Endothelial cell of umbilical vein (primary cell): ENCODE measurements around the gene PACS1. TPM values are rescaled to one million over a fixed set of nuclear protein-coding genes. Genes with fewer than 3 reads are reported as not detected.

Experiments used
- BruUV-seq: library from RNA; stranded (reverse); fragments of 400-500 nt; replicated peaks from 2 replicates; lab custom pipeline; 2021; lab: Mats Ljungman, UMichigan
- CTCF ChIA-PET: fragments of 300-600, 350-600 bp; sonication (Branson Sonifier 250); formaldehyde crosslinking; loops from one replicate; lab custom pipeline; 2021; ENCODE audit warnings: antibody characterized with exemption, inconsistent platforms; lab: Charles Lee
- POLR2A ChIA-PET: fragments of 300-600, 350-600 bp; sonication (Branson Sonifier 250); formaldehyde crosslinking; loops from one replicate; lab custom pipeline; 2021; ENCODE audit warnings: antibody characterized with exemption, inconsistent platforms; lab: Charles Lee
- DNase-seq: peaks from one replicate; pipeline ENCODE4 v3.0.0-alpha.2; 2011; ENCODE audit warnings: low read depth, low spot score
- FAIRE-seq: peaks from 2 replicates; lab custom pipeline; 2011; peaks lifted over from hg19 to GRCh38; lab: Jason Lieb, UNC
- H2AFZ ChIP-seq: 2 replicates; pipeline ENCODE4 v1.6.0; 2012; ENCODE audit warnings: low read depth, low read length, control low read depth, inconsistent platforms
- H3K27ac ChIP-seq: 2 replicates; pipeline ENCODE4 v1.5.1; 2011; ENCODE audit warnings: low read depth, mild to moderate bottlenecking, control low read depth, low read length, moderate library complexity; ENCODE audit not compliant: insufficient read depth
- H3K27me3 ChIP-seq, 2 experiments: 2 replicates each; pipeline versions ENCODE4 v1.6.0 to v1.6.1; 2011; ENCODE audit warnings: low read length in 2 of 2, mixed read lengths in 1 of 2; ENCODE audit not compliant: control insufficient read depth in 2 of 2, insufficient read depth in 2 of 2
- H3K36me3 ChIP-seq, 2 experiments: 2 replicates in 1 of 2; 3 replicates in 1 of 2; pipeline ENCODE4 v1.5.1; 2011; ENCODE audit warnings: low read length in 2 of 2, mild to moderate bottlenecking in 1 of 2, moderate library complexity in 1 of 2; ENCODE audit not compliant: control insufficient read depth in 2 of 2, insufficient read depth in 2 of 2; ENCODE audit errors: extremely low read depth in 1 of 2
- H3K4me1 ChIP-seq: 3 replicates; pipeline ENCODE4 v1.5.1; 2011; ENCODE audit warnings: mild to moderate bottlenecking, low read length; ENCODE audit not compliant: control insufficient read depth, insufficient read depth; ENCODE audit errors: extremely low read depth
- H3K4me2 ChIP-seq: 2 replicates; pipeline ENCODE4 v1.6.1; 2011; ENCODE audit warnings: low read length, control low read depth, mixed read lengths; ENCODE audit not compliant: insufficient read depth
- H3K4me3 ChIP-seq, 3 experiments: fragments of 200-600 bp in 1 of 3; sonication (generic), shearing (Covaris generic) in 1 of 3; replicated peaks in 1 of 3; 2 replicates each; pipeline ENCODE4 v1.5.1; 2011 to 2016; ENCODE audit warnings: control low read depth in 3 of 3, low read length in 3 of 3, mild to moderate bottlenecking in 2 of 3, inconsistent platforms in 1 of 3, low read depth in 1 of 3, moderate library complexity in 1 of 3; ENCODE audit not compliant: insufficient read depth in 1 of 3
- H3K79me2 ChIP-seq: 2 replicates; pipeline ENCODE4 v1.6.0; 2012; ENCODE audit warnings: low read length, inconsistent platforms; ENCODE audit not compliant: control insufficient read depth, insufficient read depth
- H3K9ac ChIP-seq: replicated peaks from 2 replicates; pipeline ENCODE3; 2011; ENCODE audit warnings: low read length, control low read depth; ENCODE audit not compliant: insufficient read depth; ENCODE audit errors: extremely low read depth
- H3K9me1 ChIP-seq: replicated peaks from 3 replicates; pipeline ENCODE4 v1.6.0; 2011; ENCODE audit warnings: mild to moderate bottlenecking, low read length; ENCODE audit not compliant: control insufficient read depth, insufficient read depth; ENCODE audit errors: extremely low read depth
- H3K9me3 ChIP-seq: replicated peaks from 2 replicates; pipeline ENCODE4 v1.5.1; 2012; ENCODE audit warnings: low read length, inconsistent platforms; ENCODE audit not compliant: control insufficient read depth, insufficient read depth
- H4K20me1 ChIP-seq: replicated peaks from 2 replicates; pipeline ENCODE3; 2011; ENCODE audit warnings: mild to moderate bottlenecking, low read length; ENCODE audit not compliant: control insufficient read depth, insufficient read depth; ENCODE audit errors: extremely low read depth
- EZH2 ChIP-seq: IDR thresholded peaks from 2 replicates; pipeline ENCODE4 v1.6.1; 2012; ENCODE audit warnings: borderline replicate concordance, low read depth, mild to moderate bottlenecking, moderate library complexity, low read length, inconsistent platforms; ENCODE audit not compliant: severe bottlenecking
- GATA2 ChIP-seq: IDR thresholded peaks from 2 replicates; pipeline ENCODE4 v1.7.0; 2011; ENCODE audit warnings: low read depth, mild to moderate bottlenecking, moderate library complexity, mixed read lengths, low read length; ENCODE audit not compliant: insufficient read length, insufficient read depth
- POLR2AphosphoS5 ChIP-seq: IDR thresholded peaks from 2 replicates; pipeline ENCODE4 v1.6.1; 2012; ENCODE audit warnings: low read depth, mild to moderate bottlenecking, control low read depth, low read length, moderate library complexity; ENCODE audit not compliant: insufficient read depth
- dilution Hi-C: fragments of 300-500 bp; cut with MboI; formaldehyde crosslinking; loops from one replicate; pipeline ENCODE4 v1.15.0; 2019; ENCODE audit warnings: low sequenced_read_pairs; ENCODE audit not compliant: extremely low pct_ligation_motif_present
- intact Hi-C: fragments of 100-400 bp; cut with micrococcal nuclease; formaldehyde crosslinking; loops from one replicate; pipeline ENCODE4 v1.10.0; 2022
- polyA plus RNA-seq, 4 experiments: library from polyadenylated mRNA; depleted of rRNA in 3 of 4; stranded (reverse) in 3 of 4; unstranded in 1 of 4; fragments of >200 nt; gene quantifications; 2 replicates each; pipeline versions ENCODE4 v1.2.1 to v1.2.3, GENCODE V29; 2011 to 2012; ENCODE audit warnings: missing spikeins in 1 of 4
- total RNA-seq: library from RNA; stranded (reverse); gene quantifications from 2 replicates; pipeline ENCODE4 v1.2.3, GENCODE V29; 2021
- TF ChIP-seq, protein P1 (sequence below), 2 donors: IDR thresholded peaks; 1 replicate in 1 of 2; 2 replicates in 1 of 2; pipeline ENCODE4 v1.5.1; 2011; ENCODE audit warnings: low read length in 2 of 2, mild to moderate bottlenecking in 2 of 2, moderate library complexity in 2 of 2, control low read depth in 1 of 2, inconsistent platforms in 1 of 2, low read depth in 1 of 2; ENCODE audit not compliant: insufficient read depth in 1 of 2; ENCODE audit errors: extremely low read depth in 1 of 2
- TF ChIP-seq, protein P2 (sequence below): IDR thresholded peaks from 2 replicates; pipeline ENCODE4 v1.6.1; 2011; ENCODE audit not compliant: insufficient read depth, insufficient read length

Gene PACS1
- total and polyA plus RNA-seq, 2 donors (not counting 3 experiments of a cell fraction or from before 2014, with no cell fraction given): 26.4 to 64.4 TPM

DNA sequence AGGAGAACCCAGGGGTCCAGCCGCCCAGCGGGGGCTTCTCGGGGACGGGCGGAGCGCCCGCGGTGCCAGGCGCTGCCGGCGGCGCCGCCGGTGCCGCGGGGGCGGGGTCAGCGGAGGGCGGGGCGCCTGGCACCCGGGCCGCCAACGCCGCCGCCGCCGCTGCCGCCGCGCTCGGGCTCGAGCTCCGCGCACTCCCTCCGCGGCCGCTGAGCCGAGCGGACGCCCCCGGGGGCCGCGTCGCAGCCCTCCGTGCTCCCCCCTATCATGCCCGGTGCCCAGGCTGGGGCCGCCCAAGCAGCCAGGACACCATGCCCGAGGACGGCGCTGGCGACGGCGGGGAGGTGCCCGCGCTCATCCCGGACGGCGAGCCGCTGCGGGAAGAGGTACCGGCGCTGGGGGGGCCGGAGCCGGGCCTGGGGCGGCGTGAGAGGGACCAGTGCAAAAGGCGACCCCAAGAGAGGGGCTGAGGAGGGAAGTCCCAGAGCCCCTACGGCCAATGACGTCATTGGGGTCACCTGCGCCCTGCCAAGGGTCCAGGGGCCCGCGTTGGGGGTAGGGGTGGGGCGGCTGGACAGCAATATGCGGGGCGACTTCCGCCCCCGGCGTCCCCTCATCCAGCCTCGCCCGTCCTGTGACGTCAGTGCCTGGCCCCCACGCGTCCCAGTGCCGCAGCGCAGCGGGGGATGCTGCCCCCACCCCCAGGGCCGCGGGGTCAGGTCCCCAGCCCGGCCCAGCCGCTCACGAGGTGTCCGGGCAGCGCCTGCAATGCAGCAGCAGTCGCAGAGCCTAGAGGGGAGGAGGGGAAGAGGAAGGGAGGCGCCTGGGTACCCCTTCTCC, 221.9 kb downstream of the PACS1 start, which contains the start of gene TMEM151A:
TSS of gene TMEM151A (plus strand) at position 189 of the 837 bp plus-strand sequence. CDS start at position 309, 120 bp downstream.
- Histone ChIP-seq H4K20me1 (no peaks in the 10 kb centered on the region), H3K27me3 (peaks cover 20% of the 10 kb centered on the region in 2 experiments), H3K4me3 (peak within 1 kb of the TSS in 1 of 3 experiments; percentile 13), H3K79me2 (peaks cover 12% of the 10 kb centered on the region), H3K4me2 (peak within 1 kb of the TSS; percentile 16), H3K9ac (no peak within 1 kb of the TSS), H3K9me1 (no peaks in the 10 kb centered on the region), H2AFZ (no peak within 1 kb of the TSS), H3K27ac (no peak within 1 kb of the TSS), H3K4me1 (peaks cover 13% of the 10 kb centered on the region), H3K9me3 (no peaks in the 10 kb centered on the region), H3K36me3 (no peaks in the 10 kb centered on the region)
- DNase-seq (no peak), FAIRE-seq (no peak)
- ChIA-PET CTCF (interaction anchor here (0.6 to 1.9 kb wide), 5 partner anchors 9 to 69 kb away, joined by 3 to 10 read pairs (median 5); no protein-coding TSS in a partner anchor), POLR2A (no interaction called here)
- BruUV-seq: no TSS peak
- TF ChIP-seq, protein P1, sequence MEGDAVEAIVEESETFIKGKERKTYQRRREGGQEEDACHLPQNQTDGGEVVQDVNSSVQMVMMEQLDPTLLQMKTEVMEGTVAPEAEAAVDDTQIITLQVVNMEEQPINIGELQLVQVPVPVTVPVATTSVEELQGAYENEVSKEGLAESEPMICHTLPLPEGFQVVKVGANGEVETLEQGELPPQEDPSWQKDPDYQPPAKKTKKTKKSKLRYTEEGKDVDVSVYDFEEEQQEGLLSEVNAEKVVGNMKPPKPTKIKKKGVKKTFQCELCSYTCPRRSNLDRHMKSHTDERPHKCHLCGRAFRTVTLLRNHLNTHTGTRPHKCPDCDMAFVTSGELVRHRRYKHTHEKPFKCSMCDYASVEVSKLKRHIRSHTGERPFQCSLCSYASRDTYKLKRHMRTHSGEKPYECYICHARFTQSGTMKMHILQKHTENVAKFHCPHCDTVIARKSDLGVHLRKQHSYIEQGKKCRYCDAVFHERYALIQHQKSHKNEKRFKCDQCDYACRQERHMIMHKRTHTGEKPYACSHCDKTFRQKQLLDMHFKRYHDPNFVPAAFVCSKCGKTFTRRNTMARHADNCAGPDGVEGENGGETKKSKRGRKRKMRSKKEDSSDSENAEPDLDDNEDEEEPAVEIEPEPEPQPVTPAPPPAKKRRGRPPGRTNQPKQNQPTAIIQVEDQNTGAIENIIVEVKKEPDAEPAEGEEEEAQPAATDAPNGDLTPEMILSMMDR (IDR thresholded peaks at IDR 0.05; ENCODE audit: extremely low read depth in 1 of 2, insufficient read depth in 1 of 2, low read depth in 1 of 2, low read length in 2 of 2): no peak
- no peak for TF ChIP-seq GATA2
- TF ChIP-seq, protein P2, sequence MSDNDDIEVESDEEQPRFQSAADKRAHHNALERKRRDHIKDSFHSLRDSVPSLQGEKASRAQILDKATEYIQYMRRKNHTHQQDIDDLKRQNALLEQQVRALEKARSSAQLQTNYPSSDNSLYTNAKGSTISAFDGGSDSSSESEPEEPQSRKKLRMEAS: no peak
- TF ChIP-seq EZH2: peak; percentile 91
- TF ChIP-seq POLR2AphosphoS5: no peak
- intact Hi-C loops: no loop called here
- dilution Hi-C loops: no loop called here
